C4-2B (cell line): ENCODE data around the gene GSTM4.
"Not testable (repeated sequence)": the region's sequence is repeated elsewhere in the genome, so short reads cannot be mapped to it uniquely, and the experiment has no call there.

Experiments
- CTCF ChIP-seq: fragments of 450-650 bp; conservative IDR thresholded peaks from 2 replicates; pipeline ENCODE4 v1.5.1; 2017; ENCODE audit warnings: mild to moderate bottlenecking
- ZFX ChIP-seq: fragments of 450-650 bp; IDR thresholded peaks from 2 replicates; pipeline ENCODE4 v1.6.1; 2017

- not testable (repeated sequence) for TF ChIP-seq CTCF, ZFX
These were observed 20.9 kb downstream of the GSTM4 start for GRCh38 chr1:109676683-109677381.
